Adrenal gland (tissue), 5 donors: Measurements from ENCODE around the gene SDK1.

Source experiments
- POLR2A ChIP-seq, 2 donors: fragments of 450-650 bp; IDR thresholded peaks; one replicate each; pipeline ENCODE4 v1.6.1; 2017; ENCODE audit warnings: antibody characterized with exemption in 2 of 2, mild to moderate bottlenecking in 2 of 2, moderate library complexity in 1 of 2
- TF ChIP-seq, protein P1 (sequence below), 6 experiments: fragments of 450-650 bp in 4 of 6; fragments of 200-600 bp in 2 of 6; sonication (generic) in 1 of 6; IDR thresholded peaks; 1 replicate in 5 of 6; 2 replicates in 1 of 6; pipeline versions ENCODE4 v1.5.1 to v1.8.0; 2016 to 2021; ENCODE audit warnings: antibody characterized with exemption in 6 of 6, mild to moderate bottlenecking in 2 of 6, moderate library complexity in 1 of 6
- donor health status: DM: no; HTN: no; CAD: no.

- TF ChIP-seq, protein P1, sequence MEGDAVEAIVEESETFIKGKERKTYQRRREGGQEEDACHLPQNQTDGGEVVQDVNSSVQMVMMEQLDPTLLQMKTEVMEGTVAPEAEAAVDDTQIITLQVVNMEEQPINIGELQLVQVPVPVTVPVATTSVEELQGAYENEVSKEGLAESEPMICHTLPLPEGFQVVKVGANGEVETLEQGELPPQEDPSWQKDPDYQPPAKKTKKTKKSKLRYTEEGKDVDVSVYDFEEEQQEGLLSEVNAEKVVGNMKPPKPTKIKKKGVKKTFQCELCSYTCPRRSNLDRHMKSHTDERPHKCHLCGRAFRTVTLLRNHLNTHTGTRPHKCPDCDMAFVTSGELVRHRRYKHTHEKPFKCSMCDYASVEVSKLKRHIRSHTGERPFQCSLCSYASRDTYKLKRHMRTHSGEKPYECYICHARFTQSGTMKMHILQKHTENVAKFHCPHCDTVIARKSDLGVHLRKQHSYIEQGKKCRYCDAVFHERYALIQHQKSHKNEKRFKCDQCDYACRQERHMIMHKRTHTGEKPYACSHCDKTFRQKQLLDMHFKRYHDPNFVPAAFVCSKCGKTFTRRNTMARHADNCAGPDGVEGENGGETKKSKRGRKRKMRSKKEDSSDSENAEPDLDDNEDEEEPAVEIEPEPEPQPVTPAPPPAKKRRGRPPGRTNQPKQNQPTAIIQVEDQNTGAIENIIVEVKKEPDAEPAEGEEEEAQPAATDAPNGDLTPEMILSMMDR (IDR thresholded peaks at IDR 0.05), result no peak
- TF ChIP-seq POLR2A (IDR thresholded peaks at IDR 0.05), result no peak
Measured at GRCh38 chr7:4185721-4186512, 884.9 kb downstream of the SDK1 start.
